ENCODE results near the gene KCTD1.

GRCh38 chr18:26435415-26436095 is 112.8 kb downstream of the KCTD1 start:
- TF ChIP-seq CTCF (IDR thresholded peaks at IDR 0.05; ENCODE audit: borderline replicate concordance, extremely low read depth, low read length, poor library complexity, severe bottlenecking) (no peak), EZH2 (IDR thresholded peaks at IDR 0.05; ENCODE audit: borderline replicate concordance, low read depth, low read length, severe bottlenecking) (no peak)

All from DND-41 (cell line).